ENCODE results near the gene FNTB.

DNA sequence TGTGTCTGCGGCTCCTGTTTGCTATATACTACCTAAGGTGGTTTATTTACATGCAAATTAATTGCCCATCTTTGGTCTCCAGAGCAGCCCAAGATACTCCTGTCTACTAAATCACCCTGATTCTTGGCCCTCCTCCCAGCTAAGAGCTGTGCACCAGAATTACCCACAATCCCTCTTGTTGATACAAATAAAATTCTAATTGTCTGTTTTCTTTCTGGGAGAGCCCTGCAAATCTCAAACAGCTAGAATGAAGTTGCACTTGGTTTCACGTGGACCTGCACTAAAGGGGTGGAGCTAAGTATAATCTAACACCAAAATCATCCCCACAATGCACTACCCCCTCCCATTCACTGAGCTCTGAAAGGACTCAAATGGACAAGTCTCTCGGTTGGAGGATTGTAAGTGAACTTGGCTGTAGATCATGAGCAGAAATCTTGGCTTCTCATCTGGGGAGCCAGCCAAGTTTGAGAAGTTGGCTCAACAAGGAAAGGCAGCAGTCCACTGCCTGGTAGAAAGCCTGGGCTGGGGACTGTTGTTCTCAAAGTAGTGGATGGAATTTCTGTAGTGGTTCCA lies 109.0 kb downstream of the FNTB start:
- TF ChIP-seq POLR2AphosphoS5 (IDR thresholded peaks at IDR 0.05) (no peak), POLR2A (IDR thresholded peaks at IDR 0.05) (no peak)
- TF ChIP-seq, protein P1, sequence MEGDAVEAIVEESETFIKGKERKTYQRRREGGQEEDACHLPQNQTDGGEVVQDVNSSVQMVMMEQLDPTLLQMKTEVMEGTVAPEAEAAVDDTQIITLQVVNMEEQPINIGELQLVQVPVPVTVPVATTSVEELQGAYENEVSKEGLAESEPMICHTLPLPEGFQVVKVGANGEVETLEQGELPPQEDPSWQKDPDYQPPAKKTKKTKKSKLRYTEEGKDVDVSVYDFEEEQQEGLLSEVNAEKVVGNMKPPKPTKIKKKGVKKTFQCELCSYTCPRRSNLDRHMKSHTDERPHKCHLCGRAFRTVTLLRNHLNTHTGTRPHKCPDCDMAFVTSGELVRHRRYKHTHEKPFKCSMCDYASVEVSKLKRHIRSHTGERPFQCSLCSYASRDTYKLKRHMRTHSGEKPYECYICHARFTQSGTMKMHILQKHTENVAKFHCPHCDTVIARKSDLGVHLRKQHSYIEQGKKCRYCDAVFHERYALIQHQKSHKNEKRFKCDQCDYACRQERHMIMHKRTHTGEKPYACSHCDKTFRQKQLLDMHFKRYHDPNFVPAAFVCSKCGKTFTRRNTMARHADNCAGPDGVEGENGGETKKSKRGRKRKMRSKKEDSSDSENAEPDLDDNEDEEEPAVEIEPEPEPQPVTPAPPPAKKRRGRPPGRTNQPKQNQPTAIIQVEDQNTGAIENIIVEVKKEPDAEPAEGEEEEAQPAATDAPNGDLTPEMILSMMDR (IDR thresholded peaks at IDR 0.05), result no peak

Measured in suprapubic skin (tissue), 4 donors.